Endothelial cell of umbilical vein (primary cell): Measurements from ENCODE around the gene CEP57L1. TPM values are rescaled to one million over a fixed set of nuclear protein-coding genes. Genes with fewer than 3 reads are reported as not detected.

Source experiments
- BruUV-seq: library from RNA; stranded (reverse); fragments of 400-500 nt; replicated peaks from 2 replicates; lab custom pipeline; 2021; lab: Mats Ljungman, UMichigan
- CTCF ChIA-PET: fragments of 300-600, 350-600 bp; sonication (Branson Sonifier 250); formaldehyde crosslinking; loops from one replicate; lab custom pipeline; 2021; ENCODE audit warnings: antibody characterized with exemption, inconsistent platforms; lab: Charles Lee
- POLR2A ChIA-PET: fragments of 300-600, 350-600 bp; sonication (Branson Sonifier 250); formaldehyde crosslinking; loops from one replicate; lab custom pipeline; 2021; ENCODE audit warnings: antibody characterized with exemption, inconsistent platforms; lab: Charles Lee
- DNase-seq: peaks from one replicate; pipeline ENCODE4 v3.0.0-alpha.2; 2011; ENCODE audit warnings: low read depth, low spot score
- FAIRE-seq: peaks from 2 replicates; lab custom pipeline; 2011; peaks lifted over from hg19 to GRCh38; lab: Jason Lieb, UNC
- H2AFZ ChIP-seq: 2 replicates; pipeline ENCODE4 v1.6.0; 2012; ENCODE audit warnings: low read depth, low read length, control low read depth, inconsistent platforms
- H3K27ac ChIP-seq: 2 replicates; pipeline ENCODE4 v1.5.1; 2011; ENCODE audit warnings: low read depth, mild to moderate bottlenecking, control low read depth, low read length, moderate library complexity; ENCODE audit not compliant: insufficient read depth
- H3K27me3 ChIP-seq, 2 experiments: 2 replicates each; pipeline versions ENCODE4 v1.6.0 to v1.6.1; 2011; ENCODE audit warnings: low read length in 2 of 2, mixed read lengths in 1 of 2; ENCODE audit not compliant: control insufficient read depth in 2 of 2, insufficient read depth in 2 of 2
- H3K36me3 ChIP-seq, 2 experiments: 2 replicates in 1 of 2; 3 replicates in 1 of 2; pipeline ENCODE4 v1.5.1; 2011; ENCODE audit warnings: low read length in 2 of 2, mild to moderate bottlenecking in 1 of 2, moderate library complexity in 1 of 2; ENCODE audit not compliant: control insufficient read depth in 2 of 2, insufficient read depth in 2 of 2; ENCODE audit errors: extremely low read depth in 1 of 2
- H3K4me1 ChIP-seq: 3 replicates; pipeline ENCODE4 v1.5.1; 2011; ENCODE audit warnings: mild to moderate bottlenecking, low read length; ENCODE audit not compliant: control insufficient read depth, insufficient read depth; ENCODE audit errors: extremely low read depth
- H3K4me2 ChIP-seq: 2 replicates; pipeline ENCODE4 v1.6.1; 2011; ENCODE audit warnings: low read length, control low read depth, mixed read lengths; ENCODE audit not compliant: insufficient read depth
- H3K4me3 ChIP-seq, 3 experiments: fragments of 200-600 bp in 1 of 3; sonication (generic), shearing (Covaris generic) in 1 of 3; replicated peaks in 1 of 3; 2 replicates each; pipeline ENCODE4 v1.5.1; 2011 to 2016; ENCODE audit warnings: control low read depth in 3 of 3, low read length in 3 of 3, mild to moderate bottlenecking in 2 of 3, inconsistent platforms in 1 of 3, low read depth in 1 of 3, moderate library complexity in 1 of 3; ENCODE audit not compliant: insufficient read depth in 1 of 3
- H3K79me2 ChIP-seq: 2 replicates; pipeline ENCODE4 v1.6.0; 2012; ENCODE audit warnings: low read length, inconsistent platforms; ENCODE audit not compliant: control insufficient read depth, insufficient read depth
- H3K9ac ChIP-seq: replicated peaks from 2 replicates; pipeline ENCODE3; 2011; ENCODE audit warnings: low read length, control low read depth; ENCODE audit not compliant: insufficient read depth; ENCODE audit errors: extremely low read depth
- H3K9me1 ChIP-seq: replicated peaks from 3 replicates; pipeline ENCODE4 v1.6.0; 2011; ENCODE audit warnings: mild to moderate bottlenecking, low read length; ENCODE audit not compliant: control insufficient read depth, insufficient read depth; ENCODE audit errors: extremely low read depth
- H3K9me3 ChIP-seq: replicated peaks from 2 replicates; pipeline ENCODE4 v1.5.1; 2012; ENCODE audit warnings: low read length, inconsistent platforms; ENCODE audit not compliant: control insufficient read depth, insufficient read depth
- H4K20me1 ChIP-seq: replicated peaks from 2 replicates; pipeline ENCODE3; 2011; ENCODE audit warnings: mild to moderate bottlenecking, low read length; ENCODE audit not compliant: control insufficient read depth, insufficient read depth; ENCODE audit errors: extremely low read depth
- CTCF ChIP-seq, 2 donors: IDR thresholded peaks; 1 replicate in 1 of 2; 2 replicates in 1 of 2; pipeline ENCODE4 v1.5.1; 2011; ENCODE audit warnings: low read length in 2 of 2, mild to moderate bottlenecking in 2 of 2, moderate library complexity in 2 of 2, control low read depth in 1 of 2, inconsistent platforms in 1 of 2, low read depth in 1 of 2; ENCODE audit not compliant: insufficient read depth in 1 of 2; ENCODE audit errors: extremely low read depth in 1 of 2
- EZH2 ChIP-seq: IDR thresholded peaks from 2 replicates; pipeline ENCODE4 v1.6.1; 2012; ENCODE audit warnings: borderline replicate concordance, low read depth, mild to moderate bottlenecking, moderate library complexity, low read length, inconsistent platforms; ENCODE audit not compliant: severe bottlenecking
- FOS ChIP-seq: IDR thresholded peaks from 2 replicates; pipeline ENCODE4 v1.6.1; 2011; ENCODE audit warnings: mild to moderate bottlenecking, low read length, moderate library complexity, borderline replicate concordance; ENCODE audit not compliant: insufficient read depth
- GATA2 ChIP-seq: IDR thresholded peaks from 2 replicates; pipeline ENCODE4 v1.7.0; 2011; ENCODE audit warnings: low read depth, mild to moderate bottlenecking, moderate library complexity, mixed read lengths, low read length; ENCODE audit not compliant: insufficient read length, insufficient read depth
- JUN ChIP-seq: IDR thresholded peaks from 2 replicates; pipeline ENCODE4 v1.6.1; 2011; ENCODE audit warnings: borderline replicate concordance, low read depth; ENCODE audit not compliant: insufficient read length, insufficient read depth
- MAX ChIP-seq: IDR thresholded peaks from 2 replicates; pipeline ENCODE4 v1.6.1; 2011; ENCODE audit not compliant: insufficient read depth, insufficient read length
- MYC ChIP-seq: IDR thresholded peaks from one replicate; pipeline ENCODE4 v1.6.1; 2011; ENCODE audit warnings: mild to moderate bottlenecking, low read depth, low read length
- POLR2A ChIP-seq: IDR thresholded peaks from 2 replicates; pipeline ENCODE4 v1.6.1; 2012; ENCODE audit warnings: low read depth, mild to moderate bottlenecking, control low read depth, low read length
- POLR2AphosphoS5 ChIP-seq: IDR thresholded peaks from 2 replicates; pipeline ENCODE4 v1.6.1; 2012; ENCODE audit warnings: low read depth, mild to moderate bottlenecking, control low read depth, low read length, moderate library complexity; ENCODE audit not compliant: insufficient read depth
- dilution Hi-C: fragments of 300-500 bp; cut with MboI; formaldehyde crosslinking; loops from one replicate; pipeline ENCODE4 v1.15.0; 2019; ENCODE audit warnings: low sequenced_read_pairs; ENCODE audit not compliant: extremely low pct_ligation_motif_present
- intact Hi-C: fragments of 100-400 bp; cut with micrococcal nuclease; formaldehyde crosslinking; loops from one replicate; pipeline ENCODE4 v1.10.0; 2022
- polyA plus RNA-seq, 4 experiments: library from polyadenylated mRNA; depleted of rRNA in 3 of 4; stranded (reverse) in 3 of 4; unstranded in 1 of 4; fragments of >200 nt; gene quantifications; 2 replicates each; pipeline versions ENCODE4 v1.2.1 to v1.2.3, GENCODE V29; 2011 to 2012; ENCODE audit warnings: missing spikeins in 1 of 4
- total RNA-seq: library from RNA; stranded (reverse); gene quantifications from 2 replicates; pipeline ENCODE4 v1.2.3, GENCODE V29; 2021

Gene CEP57L1
- total and polyA plus RNA-seq, 2 donors (not counting 3 experiments of a cell fraction or from before 2014, with no cell fraction given): 7.8 to 20.9 TPM

GRCh38 chr6:109184638-109185037 lies 89.3 kb downstream of the CEP57L1 start:
- Histone ChIP-seq H3K9me3 (no peaks in the 10 kb centered on the region), H3K36me3 (no peaks in the 10 kb centered on the region), H3K27ac (no peak overlapping the region), H3K9ac (no peak overlapping the region), H3K9me1 (no peaks in the 10 kb centered on the region), H3K4me1 (no peaks in the 10 kb centered on the region), H4K20me1 (no peaks in the 10 kb centered on the region), H3K27me3 (peaks cover 32 to 45% of the 10 kb centered on the region in 2 experiments), H3K4me2 (no peak overlapping the region), H3K4me3 (no peak overlapping the region), H2AFZ (no peak overlapping the region), H3K79me2 (no peaks in the 10 kb centered on the region)
- POLR2A ChIA-PET: no interaction called here
- CTCF ChIA-PET: no interaction called here
- FAIRE-seq (no peak), DNase-seq (no peak)
- dilution Hi-C loops (no loop called here), intact Hi-C loops (loop anchor here (10.0 kb wide), 1 partner anchor 510 kb away; the partner anchor contains the start of genes AK9 and FIG4)
- no peak for TF ChIP-seq GATA2
- TF ChIP-seq JUN: no peak
- no peak for TF ChIP-seq MAX
- no peak for TF ChIP-seq EZH2
- no peak for TF ChIP-seq MYC
- TF ChIP-seq POLR2A: no peak
- no peak for TF ChIP-seq FOS
- no peak for TF ChIP-seq CTCF (IDR thresholded peaks at IDR 0.05; ENCODE audit: extremely low read depth in 1 of 2, insufficient read depth in 1 of 2, low read depth in 1 of 2, low read length in 2 of 2)
- no peak for TF ChIP-seq POLR2AphosphoS5
- no TSS peak for BruUV-seq
